Gastroesophageal sphincter (tissue), 3 donors: ENCODE data around the gene EFHD1.

Experiments used
- EP300 ChIP-seq: sonication (generic); formaldehyde crosslinking; IDR thresholded peaks from one replicate; pipeline ENCODE4 v1.6.1; 2017; ENCODE audit warnings: antibody characterized with exemption, mild to moderate bottlenecking
- POLR2A ChIP-seq, 2 donors: fragments of 450-650 bp; IDR thresholded peaks; one replicate each; pipeline ENCODE4 v1.6.1; 2017; ENCODE audit warnings: antibody characterized with exemption in 2 of 2, mild to moderate bottlenecking in 2 of 2, moderate library complexity in 1 of 2
- POLR2AphosphoS5 ChIP-seq: sonication (generic); formaldehyde crosslinking; IDR thresholded peaks from one replicate; pipeline ENCODE4 v1.6.1; 2017; ENCODE audit warnings: antibody characterized with exemption
- TF ChIP-seq, protein P1 (sequence below), 4 experiments: fragments of 200-600 bp in 2 of 4; fragments of 450-650 bp in 2 of 4; sonication (generic) in 1 of 4; IDR thresholded peaks; one replicate each; pipeline ENCODE4 v1.5.1; 2017 to 2019; ENCODE audit warnings: antibody characterized with exemption in 4 of 4, mild to moderate bottlenecking in 2 of 4, moderate library complexity in 2 of 4

- TF ChIP-seq, protein P1, sequence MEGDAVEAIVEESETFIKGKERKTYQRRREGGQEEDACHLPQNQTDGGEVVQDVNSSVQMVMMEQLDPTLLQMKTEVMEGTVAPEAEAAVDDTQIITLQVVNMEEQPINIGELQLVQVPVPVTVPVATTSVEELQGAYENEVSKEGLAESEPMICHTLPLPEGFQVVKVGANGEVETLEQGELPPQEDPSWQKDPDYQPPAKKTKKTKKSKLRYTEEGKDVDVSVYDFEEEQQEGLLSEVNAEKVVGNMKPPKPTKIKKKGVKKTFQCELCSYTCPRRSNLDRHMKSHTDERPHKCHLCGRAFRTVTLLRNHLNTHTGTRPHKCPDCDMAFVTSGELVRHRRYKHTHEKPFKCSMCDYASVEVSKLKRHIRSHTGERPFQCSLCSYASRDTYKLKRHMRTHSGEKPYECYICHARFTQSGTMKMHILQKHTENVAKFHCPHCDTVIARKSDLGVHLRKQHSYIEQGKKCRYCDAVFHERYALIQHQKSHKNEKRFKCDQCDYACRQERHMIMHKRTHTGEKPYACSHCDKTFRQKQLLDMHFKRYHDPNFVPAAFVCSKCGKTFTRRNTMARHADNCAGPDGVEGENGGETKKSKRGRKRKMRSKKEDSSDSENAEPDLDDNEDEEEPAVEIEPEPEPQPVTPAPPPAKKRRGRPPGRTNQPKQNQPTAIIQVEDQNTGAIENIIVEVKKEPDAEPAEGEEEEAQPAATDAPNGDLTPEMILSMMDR (IDR thresholded peaks at IDR 0.05) = no peak
- TF ChIP-seq POLR2A (IDR thresholded peaks at IDR 0.05) (no peak), POLR2AphosphoS5 (no peak), EP300 (no peak)
These were observed 54.8 kb downstream of the EFHD1 start for GRCh38 chr2:232688201-232688600.
